ENCODE measurements around the gene HSD3B7.
A peak's percentile ranks its signal among the peaks of the same experiment; 100 is the strongest.
"Not testable (repeated sequence)": the region's sequence is repeated elsewhere in the genome, so short reads cannot be mapped to it uniquely, and the experiment has no call there.

The HSD3B7 gene

DNA sequence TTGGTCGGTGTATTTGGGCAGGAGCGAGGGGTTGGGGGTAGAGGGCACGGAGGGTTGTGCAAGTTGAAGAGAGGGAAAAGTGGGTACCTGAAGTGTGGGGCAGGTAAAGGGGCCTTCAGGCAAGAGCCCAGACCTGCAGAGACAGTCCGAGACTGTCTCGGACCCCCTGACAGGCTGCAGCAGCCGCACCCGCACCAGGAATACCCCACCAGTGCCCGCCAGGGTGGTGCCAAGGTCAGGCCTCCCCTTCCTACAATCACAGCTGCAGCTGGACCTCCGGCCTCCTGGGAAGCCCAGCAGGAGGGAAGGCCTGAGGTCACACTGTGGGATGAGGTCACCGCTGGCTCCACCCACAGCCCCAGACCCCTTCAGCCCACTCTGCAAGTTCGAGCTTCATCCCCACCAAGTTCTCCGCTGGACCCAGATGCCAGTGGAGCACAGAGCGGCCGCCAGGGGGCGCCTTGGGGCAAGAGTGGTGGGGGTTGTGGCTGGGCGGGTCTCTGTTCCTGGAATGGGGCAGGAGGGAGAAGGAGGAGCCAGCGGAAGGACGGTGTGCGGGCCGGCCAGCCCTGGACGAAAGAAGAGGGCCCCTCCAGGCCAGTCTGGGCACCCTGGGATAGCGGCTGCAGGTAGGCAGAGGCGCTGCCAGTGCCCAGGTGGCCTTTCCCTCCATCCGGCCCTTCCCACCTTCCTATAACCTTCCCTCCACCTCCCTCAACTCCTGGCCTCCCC is at the start of gene HSD3B7:
HSD3B7 (plus strand) TSS at position 539 of the 732 bp plus-strand sequence. CDS start 452 bp downstream, outside the sequence.
- peak; percentile 97 for DNase-seq (ENCODE audit: low read depth, low spot score)

DNA sequence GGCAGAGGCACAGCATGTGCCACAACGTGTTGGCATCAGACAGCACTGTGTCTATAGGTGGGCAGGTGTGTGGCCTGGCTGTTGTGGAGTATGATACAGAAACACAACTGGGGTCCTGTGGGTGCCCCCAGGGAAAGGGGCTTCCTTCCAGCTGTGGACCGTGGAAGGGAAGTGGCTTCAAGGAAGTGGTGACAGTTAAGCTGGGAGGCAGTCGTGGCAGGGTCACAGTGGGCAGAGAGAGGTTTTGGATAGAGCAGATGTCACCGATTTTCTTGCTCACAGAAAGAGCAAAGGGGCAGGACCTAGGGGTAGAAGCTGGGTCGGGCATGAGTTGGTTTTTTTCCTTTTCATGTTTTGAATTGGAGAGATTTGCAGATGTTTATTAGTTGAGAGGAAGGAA is 47.3 kb upstream of the HSD3B7 start:
- DNase-seq (ENCODE audit: low read depth, low spot score): no peak

DNA sequence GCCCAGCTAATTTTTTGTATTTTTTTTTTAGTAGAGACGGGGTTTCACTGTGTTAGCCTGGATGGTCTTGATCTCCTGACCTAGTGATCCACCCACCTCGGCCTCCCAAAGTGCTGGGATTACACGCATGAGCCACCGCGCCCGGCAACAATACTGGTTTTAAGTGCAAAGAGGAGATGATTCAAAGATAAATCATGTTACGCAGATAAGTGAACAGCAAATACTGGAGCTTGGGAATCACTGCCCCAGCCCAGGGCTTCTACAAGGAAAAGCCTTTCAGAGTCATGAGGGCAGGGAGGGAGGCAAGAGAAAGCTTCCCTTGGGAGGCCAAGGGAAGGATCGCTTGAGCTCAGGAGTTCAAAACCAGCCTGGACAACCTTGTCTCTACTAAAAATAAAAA is 45.4 kb upstream of the HSD3B7 start:
- not testable (repeated sequence) for DNase-seq (ENCODE audit: low read depth, low spot score)

DNA sequence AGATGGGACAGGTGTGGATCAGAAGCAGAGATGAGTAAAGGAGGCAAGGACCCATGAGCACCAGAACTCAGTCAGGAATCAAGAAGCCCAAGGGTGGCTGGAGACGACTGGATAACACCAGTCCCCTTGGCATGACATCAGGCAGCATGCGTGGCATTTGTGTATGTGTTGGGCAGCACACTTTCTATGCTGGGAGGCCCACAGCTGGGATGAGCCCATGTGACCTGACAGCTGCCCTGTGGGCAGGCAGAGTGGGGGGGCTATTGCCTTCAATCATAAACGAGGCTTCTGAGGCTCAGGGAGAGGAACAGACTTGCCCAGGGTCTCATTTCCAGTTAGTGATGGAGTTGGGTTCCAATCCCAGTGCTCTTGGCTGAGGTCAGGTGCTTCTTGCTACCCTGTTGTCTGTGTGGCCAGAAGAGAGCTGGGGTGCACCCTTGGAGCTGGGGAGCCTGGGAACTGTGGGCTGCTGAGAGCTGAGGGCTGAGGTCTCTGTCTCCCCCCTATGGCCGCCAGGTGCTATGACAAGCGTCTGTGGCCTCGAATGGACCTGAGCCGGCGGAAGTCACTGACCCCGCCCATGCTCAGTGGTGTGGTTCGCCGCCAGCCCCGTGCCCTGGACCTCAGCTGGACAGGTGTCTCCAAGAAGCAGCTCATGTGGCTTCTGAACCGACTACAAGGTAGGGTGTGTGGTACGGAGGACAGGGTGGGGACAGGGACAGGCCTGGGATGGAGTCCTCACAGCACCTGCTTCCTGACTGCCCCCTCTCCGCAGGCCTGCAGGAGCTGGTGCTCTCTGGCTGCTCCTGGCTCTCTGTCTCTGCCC is 43.2 kb upstream of the HSD3B7 start:
- DNase-seq (ENCODE audit: low read depth, low spot score): peak; percentile 92

DNA sequence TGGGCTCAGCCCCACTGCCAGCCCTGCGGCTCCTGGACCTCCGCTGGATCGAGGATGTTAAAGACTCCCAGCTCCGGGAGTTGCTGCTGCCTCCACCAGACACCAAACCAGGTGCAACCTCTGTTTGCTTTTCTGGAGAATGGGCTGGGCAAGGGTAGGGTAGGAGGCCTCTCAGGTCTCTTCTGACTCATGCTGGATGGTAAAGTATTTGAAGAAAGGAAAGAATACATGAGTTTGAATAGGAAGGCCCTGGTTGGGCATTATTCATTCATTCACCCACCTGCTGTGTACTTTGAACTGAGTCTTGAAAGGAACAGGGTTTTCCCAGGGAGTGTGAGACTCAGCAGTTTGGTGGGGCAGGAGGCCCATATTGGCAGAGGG is 42.6 kb upstream of the HSD3B7 start:
- DNase-seq (ENCODE audit: low read depth, low spot score): peak; percentile 6

DNA sequence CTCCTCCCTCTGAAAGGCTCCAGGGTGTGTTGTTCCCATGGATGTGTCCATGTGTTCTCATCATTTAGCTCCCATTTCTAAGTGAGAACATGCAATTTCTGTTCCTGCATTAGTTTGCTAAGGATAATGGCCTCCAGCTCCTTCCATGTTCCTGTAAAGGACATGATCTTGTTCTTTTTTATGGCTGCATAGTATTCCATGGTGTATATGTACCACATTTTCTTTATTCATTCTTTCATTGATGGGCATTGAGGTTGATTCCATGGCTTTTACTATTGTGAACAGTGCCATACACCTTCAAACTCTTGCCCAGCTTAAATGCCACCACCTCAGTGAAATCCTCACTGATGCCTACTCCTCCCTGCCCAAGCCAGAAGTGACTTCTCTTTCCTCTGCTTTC is 40.7 kb upstream of the HSD3B7 start:
- DNase-seq (ENCODE audit: low read depth, low spot score): no peak

DNA sequence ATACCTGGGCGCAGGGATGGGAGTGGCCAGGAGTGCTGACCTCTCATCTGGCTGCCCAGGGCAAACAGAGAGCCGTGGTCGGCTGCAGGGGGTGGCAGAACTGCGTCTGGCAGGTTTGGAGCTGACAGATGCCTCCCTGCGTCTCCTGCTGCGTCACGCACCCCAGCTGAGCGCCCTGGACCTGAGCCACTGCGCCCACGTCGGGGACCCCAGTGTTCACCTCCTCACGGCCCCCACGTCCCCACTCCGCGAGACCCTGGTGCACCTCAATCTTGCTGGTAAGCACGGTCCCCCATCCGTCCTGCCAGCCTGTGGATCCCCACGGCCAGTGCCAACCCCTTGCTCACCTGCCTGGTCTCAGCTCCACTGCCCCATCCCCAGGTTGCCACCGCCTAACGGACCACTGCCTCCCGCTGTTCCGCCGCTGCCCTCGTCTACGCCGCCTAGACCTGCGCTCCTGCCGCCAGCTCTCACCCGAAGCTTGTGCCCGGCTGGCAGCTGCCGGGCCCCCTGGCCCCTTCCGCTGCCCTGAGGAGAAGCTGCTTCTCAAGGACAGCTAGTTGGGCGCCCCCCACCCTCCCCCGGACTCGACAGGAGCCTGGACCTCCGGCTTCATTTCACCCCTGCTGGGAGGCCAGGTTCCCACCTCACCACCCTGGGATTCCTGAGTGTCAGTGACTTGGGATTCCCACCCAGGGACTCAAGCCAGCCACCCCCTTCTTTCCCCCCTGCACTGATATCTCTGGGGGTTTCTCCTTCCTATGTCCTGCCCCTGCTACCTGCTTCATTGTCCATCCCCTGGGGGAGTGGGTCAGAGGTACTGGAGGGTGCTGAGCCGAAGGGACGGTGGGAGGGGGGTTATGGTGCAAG is 38.1 kb upstream of the HSD3B7 start:
- DNase-seq (ENCODE audit: low read depth, low spot score): no peak

DNA sequence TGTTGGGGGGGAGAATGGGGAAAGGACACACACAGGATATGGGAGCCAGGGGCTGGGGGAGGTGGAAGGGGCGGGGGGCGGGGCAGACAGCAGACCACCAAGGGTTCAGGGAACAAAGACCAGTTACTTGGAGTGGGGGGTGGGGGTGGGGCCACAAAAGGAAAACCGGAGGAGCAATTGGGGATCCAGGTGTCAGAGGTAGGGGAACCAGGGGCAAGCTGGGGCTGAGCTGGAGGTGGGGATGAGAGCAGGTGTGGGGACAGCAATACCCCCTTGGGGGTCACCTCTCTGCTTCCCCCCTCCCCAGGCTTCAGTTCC is 37.5 kb upstream of the HSD3B7 start:
- no peak for DNase-seq (ENCODE audit: low read depth, low spot score)

DNA sequence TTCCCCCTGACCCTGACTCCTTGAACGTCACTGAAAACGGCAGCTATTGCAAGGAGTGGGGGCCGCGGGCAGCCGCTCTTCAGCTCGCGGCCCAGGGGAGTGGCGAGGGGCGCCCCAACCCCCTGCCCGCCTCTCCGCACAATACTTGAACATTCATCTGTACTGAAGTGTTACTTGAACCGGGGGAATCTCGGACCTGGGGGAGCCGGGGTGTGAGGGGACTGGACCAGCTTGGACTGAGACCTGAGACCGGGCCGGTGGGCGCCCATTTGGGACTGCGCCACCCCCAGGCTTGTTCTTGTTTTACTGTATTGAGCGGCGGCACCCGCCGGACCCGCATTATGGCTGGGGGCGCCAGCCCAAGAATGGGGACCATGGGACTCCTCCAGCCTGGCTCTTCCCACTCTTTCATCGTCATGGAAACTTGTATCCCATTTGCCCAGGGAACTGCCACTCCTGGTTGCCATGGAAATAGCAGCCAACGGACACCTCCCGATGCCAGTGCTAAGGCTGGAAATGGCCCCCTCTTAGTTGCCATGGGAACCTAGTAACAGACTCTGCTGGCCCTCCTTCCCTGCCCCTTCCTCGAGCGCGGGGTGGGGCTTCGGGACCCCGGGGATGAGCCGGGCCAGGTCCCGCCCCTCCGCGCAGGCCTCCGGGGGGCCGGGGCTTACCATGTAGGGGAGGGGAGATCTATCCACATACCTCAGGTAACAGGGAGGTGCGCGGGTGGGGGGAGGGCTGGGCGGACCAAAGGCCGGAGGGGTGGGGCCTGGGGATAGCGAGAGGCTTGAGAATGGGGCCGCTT is 36.9 kb upstream of the HSD3B7 start:
- peak; percentile 100 for DNase-seq (ENCODE audit: low read depth, low spot score)

DNA sequence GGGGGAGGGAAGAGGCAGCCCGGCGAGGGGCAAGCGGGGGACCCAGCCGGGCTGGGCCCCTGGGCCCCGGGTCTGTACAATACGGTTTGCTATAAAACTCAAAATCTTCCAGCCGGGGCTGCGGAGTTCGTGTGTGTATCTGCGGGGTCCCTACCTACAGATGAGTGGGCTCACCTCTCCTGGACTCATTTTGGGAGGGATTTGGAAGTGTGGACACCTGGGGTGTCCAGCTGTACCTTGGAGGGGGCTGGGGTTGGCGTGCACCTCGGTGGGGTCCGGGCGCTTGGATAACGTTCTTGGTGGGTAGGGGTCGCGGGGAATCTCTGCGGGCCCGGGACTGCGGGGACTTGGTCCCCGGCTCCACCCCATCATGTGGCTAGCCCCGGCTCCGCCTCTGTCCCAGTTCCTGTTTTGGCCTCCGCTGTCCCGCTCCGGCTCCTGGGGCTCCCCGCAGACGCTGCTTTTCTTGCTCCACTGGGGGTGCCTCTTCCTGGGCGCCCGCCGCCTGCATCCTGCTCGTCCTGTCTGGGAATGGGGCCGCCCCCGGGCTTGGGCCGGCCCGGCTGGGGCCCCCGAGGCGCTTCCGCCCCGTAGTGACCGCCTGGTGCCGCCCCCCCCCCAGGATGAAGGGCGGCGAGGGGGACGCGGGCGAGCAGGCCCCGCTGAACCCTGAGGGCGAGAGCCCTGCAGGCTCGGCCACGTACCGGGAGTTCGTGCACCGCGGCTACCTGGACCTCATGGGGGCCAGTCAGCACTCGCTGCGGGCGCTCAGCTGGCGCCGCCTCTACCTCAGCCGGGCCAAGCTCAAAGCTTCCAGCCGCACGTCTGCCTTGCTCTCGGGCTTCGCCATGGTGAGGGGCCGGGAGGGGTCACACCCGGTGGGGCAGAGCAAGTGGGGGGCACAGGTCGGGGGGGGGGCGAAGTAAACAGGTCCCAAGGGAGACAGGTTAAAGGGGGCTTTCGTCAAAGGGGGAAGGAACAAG is 36.0 kb upstream of the HSD3B7 start, which contains the start of gene ORAI3:
ORAI3 (plus strand) TSS at position 402 of the 983 bp plus-strand sequence; CDS start at position 624, 222 bp downstream.
- DNase-seq (ENCODE audit: low read depth, low spot score): peak; percentile 73

DNA sequence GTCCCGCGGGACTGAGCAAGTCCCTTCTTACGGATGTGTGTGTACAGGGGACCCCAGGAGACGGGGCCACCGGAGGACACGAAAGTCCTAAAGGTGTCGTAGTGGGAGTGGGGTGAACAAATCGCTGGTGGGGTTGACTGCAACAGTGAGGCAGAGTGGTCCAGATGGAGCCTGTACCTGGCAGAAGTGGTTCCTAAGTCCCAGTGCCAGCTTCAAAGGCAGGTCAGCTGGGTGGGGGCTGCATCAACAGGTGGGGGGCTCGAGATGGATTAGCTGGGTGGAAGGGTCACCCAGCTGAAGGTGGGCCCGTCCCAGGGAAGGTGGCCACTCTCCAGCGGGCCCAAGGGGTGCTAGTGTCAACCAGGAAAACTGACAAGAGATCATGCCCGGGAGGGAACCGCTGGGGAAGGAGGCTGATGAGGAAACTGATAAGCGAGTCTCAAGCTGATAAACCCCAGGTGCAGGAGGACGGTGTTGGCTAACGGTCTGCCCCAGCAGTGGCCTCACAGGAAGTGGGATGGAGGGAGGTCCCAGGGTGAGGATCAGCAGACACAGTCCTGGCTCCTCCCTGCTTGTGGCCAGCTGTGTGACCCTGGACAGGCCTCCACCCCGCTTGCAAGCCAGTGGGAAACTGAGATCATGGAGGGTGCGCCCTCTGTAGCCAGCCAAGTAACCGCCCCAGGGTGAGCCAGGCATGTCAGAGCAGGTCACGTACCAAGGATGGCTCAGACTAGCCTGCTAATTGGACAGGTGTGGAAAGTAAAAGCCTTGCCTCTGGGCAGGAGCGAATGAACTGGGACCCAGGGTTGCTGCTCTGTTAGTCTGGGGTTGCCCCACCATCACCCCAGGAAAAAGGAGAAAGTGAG is 35.1 kb upstream of the HSD3B7 start:
- peak; percentile 93 for DNase-seq (ENCODE audit: low read depth, low spot score)

DNA sequence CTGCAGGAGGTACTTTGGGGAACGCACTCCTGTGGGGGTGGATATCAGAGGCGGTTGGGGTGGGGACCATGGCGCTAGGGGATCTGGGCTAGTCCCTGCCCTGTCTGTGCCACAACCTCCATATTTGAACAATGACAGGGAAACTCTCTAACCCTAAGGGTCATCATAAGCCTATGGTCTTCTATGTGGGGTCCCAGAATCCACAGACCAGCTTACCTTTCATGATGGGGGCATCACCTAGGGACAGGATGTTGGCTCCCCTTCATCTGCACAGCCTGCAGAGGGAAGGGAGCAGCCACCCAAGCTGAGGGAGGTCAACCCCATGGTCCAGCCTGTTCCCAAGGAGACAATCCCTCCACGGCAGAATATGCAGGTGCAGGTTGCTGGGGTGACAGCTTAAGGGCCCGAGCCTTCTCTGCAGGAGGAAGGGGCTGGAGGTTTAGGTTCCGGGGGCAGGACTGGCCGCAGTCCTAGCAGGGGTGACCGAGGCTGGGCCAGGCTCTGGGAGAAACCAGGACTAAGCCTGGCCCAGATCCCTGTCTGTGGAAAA is 34.4 kb upstream of the HSD3B7 start:
- DNase-seq (ENCODE audit: low read depth, low spot score): no peak

DNA sequence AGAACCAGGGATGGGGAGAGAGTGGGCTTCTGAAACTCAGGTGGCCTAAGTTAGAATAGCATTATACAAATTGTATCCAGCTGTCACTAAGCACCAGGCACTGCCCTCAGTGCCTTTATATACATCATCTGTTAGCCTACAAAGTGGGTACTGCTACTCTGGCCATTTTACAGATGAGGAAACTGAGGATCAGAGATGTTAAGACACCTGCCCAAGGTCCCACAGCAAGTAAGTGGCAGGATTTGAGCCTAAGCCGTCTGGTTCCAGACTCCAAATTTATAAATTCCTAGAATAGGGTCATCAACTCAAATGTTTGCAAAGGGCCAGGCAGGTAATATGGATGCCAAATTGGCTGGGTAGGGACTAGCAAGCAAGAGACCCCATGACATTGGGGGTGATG is 33.8 kb upstream of the HSD3B7 start:
- DNase-seq (ENCODE audit: low read depth, low spot score): no peak

DNA sequence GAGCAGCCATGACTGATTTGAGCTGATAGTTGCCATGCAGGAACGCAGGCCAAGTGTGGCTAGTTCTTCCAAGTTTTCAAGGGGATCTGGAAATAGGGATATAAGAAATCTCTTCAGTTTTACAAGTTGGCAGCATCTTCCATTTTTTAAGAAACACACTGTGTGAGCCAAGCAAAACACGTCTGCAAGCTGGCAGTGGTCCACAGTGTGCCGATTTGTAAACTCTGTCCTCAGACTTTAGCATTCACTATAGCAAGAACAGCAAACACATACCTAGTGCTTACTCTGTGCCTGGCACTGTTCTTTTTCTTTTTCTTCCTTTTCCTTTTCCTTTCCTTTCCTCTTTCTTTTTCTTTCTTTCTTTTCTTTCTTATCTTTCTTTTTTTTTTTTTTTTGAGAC is 33.3 kb upstream of the HSD3B7 start:
- no peak for DNase-seq (ENCODE audit: low read depth, low spot score)

DNA sequence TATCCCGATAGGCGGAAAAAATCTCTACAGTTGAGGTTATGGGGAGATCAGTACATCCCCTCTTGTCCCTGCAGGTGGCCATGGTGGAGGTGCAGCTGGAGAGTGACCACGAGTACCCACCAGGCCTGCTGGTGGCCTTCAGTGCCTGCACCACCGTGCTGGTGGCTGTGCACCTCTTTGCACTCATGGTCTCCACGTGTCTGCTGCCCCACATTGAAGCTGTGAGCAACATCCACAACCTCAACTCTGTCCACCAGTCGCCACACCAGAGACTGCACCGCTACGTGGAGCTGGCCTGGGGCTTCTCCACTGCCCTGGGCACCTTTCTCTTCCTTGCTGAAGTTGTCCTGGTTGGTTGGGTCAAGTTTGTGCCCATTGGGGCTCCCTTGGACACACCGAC is 31.9 kb upstream of the HSD3B7 start:
- DNase-seq (ENCODE audit: low read depth, low spot score): no peak

DNA sequence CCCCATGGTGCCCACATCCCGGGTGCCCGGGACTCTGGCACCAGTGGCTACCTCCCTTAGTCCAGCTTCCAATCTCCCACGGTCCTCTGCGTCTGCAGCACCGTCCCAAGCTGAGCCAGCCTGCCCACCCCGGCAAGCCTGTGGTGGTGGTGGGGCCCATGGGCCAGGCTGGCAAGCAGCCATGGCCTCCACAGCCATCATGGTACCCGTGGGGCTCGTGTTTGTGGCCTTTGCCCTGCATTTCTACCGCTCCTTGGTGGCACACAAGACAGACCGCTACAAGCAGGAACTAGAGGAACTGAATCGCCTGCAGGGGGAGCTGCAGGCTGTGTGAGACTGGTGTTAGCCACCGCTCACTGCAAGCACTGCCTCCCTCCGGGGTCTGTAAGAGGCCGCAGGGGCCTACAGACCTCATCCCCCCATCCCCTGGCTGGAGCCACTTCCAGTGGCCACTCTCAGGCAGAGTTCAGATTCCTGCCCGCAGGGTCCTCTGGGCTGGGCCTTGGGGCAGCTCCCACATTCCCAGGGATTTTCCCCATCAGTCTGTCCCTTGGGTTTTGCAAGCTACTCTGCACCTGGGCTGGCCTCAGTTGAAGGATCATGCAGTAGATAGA is 31.4 kb upstream of the HSD3B7 start:
- DNase-seq (ENCODE audit: low read depth, low spot score): peak; percentile 93

DNA sequence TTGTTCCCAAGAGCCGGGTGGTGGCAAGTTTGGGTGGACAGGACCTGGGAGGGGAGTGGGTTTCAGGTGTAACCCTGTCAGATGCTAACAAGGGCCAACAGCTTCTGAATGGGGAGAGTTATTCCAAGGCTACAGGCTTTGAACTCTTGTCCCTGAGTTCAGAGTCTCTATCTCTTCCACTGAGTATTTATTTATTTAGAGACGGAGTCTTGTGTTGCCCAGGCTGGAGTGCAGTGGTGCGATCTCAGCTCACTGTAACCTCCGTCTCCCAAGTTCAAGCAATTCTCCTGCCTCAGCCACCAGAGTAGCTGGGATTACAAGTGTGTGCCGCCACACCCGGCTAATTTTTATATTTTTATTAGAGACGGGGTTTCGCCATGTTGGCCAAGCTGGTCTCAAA is 30.0 kb upstream of the HSD3B7 start:
- DNase-seq (ENCODE audit: low read depth, low spot score): no peak
